GM12872 (cell line): ENCODE results near the gene RLIM.

Experiments
- CTCF ChIP-seq: IDR thresholded peaks from 3 replicates; pipeline ENCODE4 v1.5.1; 2011; ENCODE audit warnings: low read depth, mild to moderate bottlenecking, low read length, moderate library complexity; ENCODE audit not compliant: insufficient read depth

Gene RLIM

GRCh38 chrX:74614093-74614909 is at the start of gene RLIM:
TSS of gene RLIM (minus strand) at chrX:74614624. CDS start at chrX:74595977, 18,647 bp downstream.
- TF ChIP-seq CTCF = no peak

GRCh38 chrX:74656079-74656745 is 41.8 kb upstream of the RLIM start:
- no peak for TF ChIP-seq CTCF

- no peak for TF ChIP-seq CTCF
Observed at GRCh38 chrX:74636749-74637314, 22.4 kb upstream of the RLIM start.

GRCh38 chrX:74613370-74614092 is 893 bp downstream of the RLIM start:
- no peak for TF ChIP-seq CTCF

GRCh38 chrX:74606799-74607198 is 7.6 kb downstream of the RLIM start:
- TF ChIP-seq CTCF = no peak

GRCh38 chrX:74606342-74606741 is 8.1 kb downstream of the RLIM start:
- no peak for TF ChIP-seq CTCF

- no peak for TF ChIP-seq CTCF
Observed at GRCh38 chrX:74603040-74603439, 11.4 kb downstream of the RLIM start.
